GM23338 (cell line): ENCODE results near the gene SHISA6.

Experiments used
- CREB1 ChIP-seq: fragments of 250-450 bp; sonication (Bioruptor Pico); IDR thresholded peaks from 2 replicates; pipeline ENCODE4 v1.5.0; 2020; ENCODE audit warnings: low read depth, mild to moderate bottlenecking, moderate library complexity
- CTCF ChIP-seq, 2 experiments: fragments of 200-600 bp in 1 of 2; sonication (generic) in 1 of 2; conservative IDR thresholded peaks; 2 replicates each; pipeline versions ENCODE4 v1.5.1 to v1.6.1; 2016 to 2017; ENCODE audit warnings: antibody characterized with exemption in 2 of 2, low read depth in 2 of 2, mild to moderate bottlenecking in 2 of 2, moderate library complexity in 1 of 2
- EZH2 ChIP-seq: fragments of 200-600 bp; sonication (generic); IDR thresholded peaks from one replicate; pipeline ENCODE4 v1.8.0; 2017; ENCODE audit warnings: antibody characterized with exemption, mild to moderate bottlenecking, low read depth; ENCODE audit not compliant: unreplicated experiment
- EZH2phosphoT487 ChIP-seq: fragments of 200-600 bp; sonication (generic); IDR thresholded peaks from one replicate; pipeline ENCODE4 v1.8.1; 2018; ENCODE audit warnings: antibody characterized with exemption; ENCODE audit not compliant: unreplicated experiment
- JUNB ChIP-seq: IDR thresholded peaks from one replicate; pipeline ENCODE4 v1.6.1; 2016; ENCODE audit warnings: antibody characterized with exemption; ENCODE audit not compliant: unreplicated experiment
- POLR2AphosphoS5 ChIP-seq: IDR thresholded peaks from 2 replicates; pipeline ENCODE4 v1.6.1; 2016; ENCODE audit warnings: antibody characterized with exemption, low read depth
- STAT1 ChIP-seq: IDR thresholded peaks from one replicate; pipeline ENCODE4 v1.6.1; 2016; ENCODE audit warnings: antibody characterized with exemption; ENCODE audit not compliant: unreplicated experiment
- ZNF114 ChIP-seq: fragments of 250-450 bp; sonication (Bioruptor Pico); IDR thresholded peaks from 2 replicates; pipeline ENCODE4 v1.5.0; 2020; ENCODE audit warnings: mild to moderate bottlenecking, moderate library complexity
- ZNF331 ChIP-seq: fragments of 250-450 bp; sonication (Bioruptor Pico); IDR thresholded peaks from 2 replicates; pipeline ENCODE4 v1.5.0; 2020; ENCODE audit warnings: low read depth, mild to moderate bottlenecking, moderate library complexity
- TF ChIP-seq, protein P1 (sequence below): IDR thresholded peaks from one replicate; pipeline ENCODE4 v1.6.1; 2018; ENCODE audit warnings: antibody characterized with exemption; ENCODE audit not compliant: unreplicated experiment
- TF ChIP-seq, protein P2 (sequence below): fragments of 250-450 bp; sonication (Bioruptor Pico); IDR thresholded peaks from 2 replicates; pipeline ENCODE4 v1.5.0; 2020; ENCODE audit warnings: mild to moderate bottlenecking, moderate library complexity

- no peak for TF ChIP-seq CTCF (conservative IDR thresholded peaks at IDR 0.05; ENCODE audit: low read depth in 2 of 2)
- TF ChIP-seq, protein P1, sequence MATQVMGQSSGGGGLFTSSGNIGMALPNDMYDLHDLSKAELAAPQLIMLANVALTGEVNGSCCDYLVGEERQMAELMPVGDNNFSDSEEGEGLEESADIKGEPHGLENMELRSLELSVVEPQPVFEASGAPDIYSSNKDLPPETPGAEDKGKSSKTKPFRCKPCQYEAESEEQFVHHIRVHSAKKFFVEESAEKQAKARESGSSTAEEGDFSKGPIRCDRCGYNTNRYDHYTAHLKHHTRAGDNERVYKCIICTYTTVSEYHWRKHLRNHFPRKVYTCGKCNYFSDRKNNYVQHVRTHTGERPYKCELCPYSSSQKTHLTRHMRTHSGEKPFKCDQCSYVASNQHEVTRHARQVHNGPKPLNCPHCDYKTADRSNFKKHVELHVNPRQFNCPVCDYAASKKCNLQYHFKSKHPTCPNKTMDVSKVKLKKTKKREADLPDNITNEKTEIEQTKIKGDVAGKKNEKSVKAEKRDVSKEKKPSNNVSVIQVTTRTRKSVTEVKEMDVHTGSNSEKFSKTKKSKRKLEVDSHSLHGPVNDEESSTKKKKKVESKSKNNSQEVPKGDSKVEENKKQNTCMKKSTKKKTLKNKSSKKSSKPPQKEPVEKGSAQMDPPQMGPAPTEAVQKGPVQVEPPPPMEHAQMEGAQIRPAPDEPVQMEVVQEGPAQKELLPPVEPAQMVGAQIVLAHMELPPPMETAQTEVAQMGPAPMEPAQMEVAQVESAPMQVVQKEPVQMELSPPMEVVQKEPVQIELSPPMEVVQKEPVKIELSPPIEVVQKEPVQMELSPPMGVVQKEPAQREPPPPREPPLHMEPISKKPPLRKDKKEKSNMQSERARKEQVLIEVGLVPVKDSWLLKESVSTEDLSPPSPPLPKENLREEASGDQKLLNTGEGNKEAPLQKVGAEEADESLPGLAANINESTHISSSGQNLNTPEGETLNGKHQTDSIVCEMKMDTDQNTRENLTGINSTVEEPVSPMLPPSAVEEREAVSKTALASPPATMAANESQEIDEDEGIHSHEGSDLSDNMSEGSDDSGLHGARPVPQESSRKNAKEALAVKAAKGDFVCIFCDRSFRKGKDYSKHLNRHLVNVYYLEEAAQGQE: no peak
- no peak for TF ChIP-seq POLR2AphosphoS5
- no peak for TF ChIP-seq EZH2
- no peak for TF ChIP-seq EZH2phosphoT487
- TF ChIP-seq CREB1 (CRISPR knock-in tag): no peak
- TF ChIP-seq ZNF331 (CRISPR knock-in tag): no peak
- TF ChIP-seq, protein P2, sequence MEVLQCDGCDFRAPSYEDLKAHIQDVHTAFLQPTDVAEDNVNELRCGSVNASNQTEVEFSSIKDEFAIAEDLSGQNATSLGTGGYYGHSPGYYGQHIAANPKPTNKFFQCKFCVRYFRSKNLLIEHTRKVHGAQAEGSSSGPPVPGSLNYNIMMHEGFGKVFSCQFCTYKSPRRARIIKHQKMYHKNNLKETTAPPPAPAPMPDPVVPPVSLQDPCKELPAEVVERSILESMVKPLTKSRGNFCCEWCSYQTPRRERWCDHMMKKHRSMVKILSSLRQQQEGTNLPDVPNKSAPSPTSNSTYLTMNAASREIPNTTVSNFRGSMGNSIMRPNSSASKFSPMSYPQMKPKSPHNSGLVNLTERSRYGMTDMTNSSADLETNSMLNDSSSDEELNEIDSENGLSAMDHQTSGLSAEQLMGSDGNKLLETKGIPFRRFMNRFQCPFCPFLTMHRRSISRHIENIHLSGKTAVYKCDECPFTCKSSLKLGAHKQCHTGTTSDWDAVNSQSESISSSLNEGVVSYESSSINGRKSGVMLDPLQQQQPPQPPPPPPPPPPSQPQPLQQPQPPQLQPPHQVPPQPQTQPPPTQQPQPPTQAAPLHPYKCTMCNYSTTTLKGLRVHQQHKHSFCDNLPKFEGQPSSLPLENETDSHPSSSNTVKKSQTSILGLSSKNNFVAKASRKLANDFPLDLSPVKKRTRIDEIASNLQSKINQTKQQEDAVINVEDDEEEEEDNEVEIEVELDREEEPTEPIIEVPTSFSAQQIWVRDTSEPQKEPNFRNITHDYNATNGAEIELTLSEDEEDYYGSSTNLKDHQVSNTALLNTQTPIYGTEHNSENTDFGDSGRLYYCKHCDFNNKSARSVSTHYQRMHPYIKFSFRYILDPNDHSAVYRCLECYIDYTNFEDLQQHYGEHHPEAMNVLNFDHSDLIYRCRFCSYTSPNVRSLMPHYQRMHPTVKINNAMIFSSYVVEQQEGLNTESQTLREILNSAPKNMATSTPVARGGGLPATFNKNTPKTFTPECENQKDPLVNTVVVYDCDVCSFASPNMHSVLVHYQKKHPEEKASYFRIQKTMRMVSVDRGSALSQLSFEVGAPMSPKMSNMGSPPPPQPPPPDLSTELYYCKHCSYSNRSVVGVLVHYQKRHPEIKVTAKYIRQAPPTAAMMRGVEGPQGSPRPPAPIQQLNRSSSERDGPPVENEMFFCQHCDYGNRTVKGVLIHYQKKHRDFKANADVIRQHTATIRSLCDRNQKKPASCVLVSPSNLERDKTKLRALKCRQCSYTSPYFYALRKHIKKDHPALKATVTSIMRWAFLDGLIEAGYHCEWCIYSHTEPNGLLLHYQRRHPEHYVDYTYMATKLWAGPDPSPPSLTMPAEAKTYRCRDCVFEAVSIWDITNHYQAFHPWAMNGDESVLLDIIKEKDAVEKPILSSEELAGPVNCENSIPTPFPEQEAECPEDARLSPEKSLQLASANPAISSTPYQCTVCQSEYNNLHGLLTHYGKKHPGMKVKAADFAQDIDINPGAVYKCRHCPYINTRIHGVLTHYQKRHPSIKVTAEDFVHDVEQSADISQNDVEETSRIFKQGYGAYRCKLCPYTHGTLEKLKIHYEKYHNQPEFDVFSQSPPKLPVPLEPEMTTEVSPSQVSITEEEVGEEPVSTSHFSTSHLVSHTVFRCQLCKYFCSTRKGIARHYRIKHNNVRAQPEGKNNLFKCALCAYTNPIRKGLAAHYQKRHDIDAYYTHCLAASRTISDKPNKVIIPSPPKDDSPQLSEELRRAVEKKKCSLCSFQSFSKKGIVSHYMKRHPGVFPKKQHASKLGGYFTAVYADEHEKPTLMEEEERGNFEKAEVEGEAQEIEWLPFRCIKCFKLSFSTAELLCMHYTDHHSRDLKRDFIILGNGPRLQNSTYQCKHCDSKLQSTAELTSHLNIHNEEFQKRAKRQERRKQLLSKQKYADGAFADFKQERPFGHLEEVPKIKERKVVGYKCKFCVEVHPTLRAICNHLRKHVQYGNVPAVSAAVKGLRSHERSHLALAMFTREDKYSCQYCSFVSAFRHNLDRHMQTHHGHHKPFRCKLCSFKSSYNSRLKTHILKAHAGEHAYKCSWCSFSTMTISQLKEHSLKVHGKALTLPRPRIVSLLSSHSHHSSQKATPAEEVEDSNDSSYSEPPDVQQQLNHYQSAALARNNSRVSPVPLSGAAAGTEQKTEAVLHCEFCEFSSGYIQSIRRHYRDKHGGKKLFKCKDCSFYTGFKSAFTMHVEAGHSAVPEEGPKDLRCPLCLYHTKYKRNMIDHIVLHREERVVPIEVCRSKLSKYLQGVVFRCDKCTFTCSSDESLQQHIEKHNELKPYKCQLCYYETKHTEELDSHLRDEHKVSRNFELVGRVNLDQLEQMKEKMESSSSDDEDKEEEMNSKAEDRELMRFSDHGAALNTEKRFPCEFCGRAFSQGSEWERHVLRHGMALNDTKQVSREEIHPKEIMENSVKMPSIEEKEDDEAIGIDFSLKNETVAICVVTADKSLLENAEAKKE (CRISPR knock-in tag): no peak
- TF ChIP-seq ZNF114 (CRISPR knock-in tag): no peak
- no peak for TF ChIP-seq JUNB
- no peak for TF ChIP-seq STAT1
Measured at GRCh38 chr17:11487469-11487868, 246.5 kb downstream of the SHISA6 start.
